Peyer's patch (tissue), 4 donors: Measurements from ENCODE around the gene CATSPERD.
A peak's percentile ranks its signal among the peaks of the same experiment; 100 is the strongest.

Experiments
- CTCF ChIP-seq, 6 experiments: fragments of 450-650 bp in 4 of 6; fragments of 200-600 bp in 2 of 6; sonication (generic) in 1 of 6; IDR thresholded peaks; one replicate each; pipeline ENCODE4 v1.5.1; 2017 to 2019; ENCODE audit warnings: antibody characterized with exemption in 6 of 6, mild to moderate bottlenecking in 3 of 6, moderate library complexity in 1 of 6
- POLR2A ChIP-seq, 2 donors: fragments of 450-650 bp; IDR thresholded peaks; one replicate each; pipeline ENCODE4 v1.5.1; 2017; ENCODE audit warnings: antibody characterized with exemption in 2 of 2, mild to moderate bottlenecking in 2 of 2, moderate library complexity in 2 of 2

- TF ChIP-seq CTCF (IDR thresholded peaks at IDR 0.05): peak in 1 of 6 experiments; percentile 1
- TF ChIP-seq POLR2A (IDR thresholded peaks at IDR 0.05): peak; percentile 30 to 61
Measured at GRCh38 chr19:5680437-5681368, 39.7 kb upstream of the CATSPERD start, which contains the start of the genes HSD11B1L and MICOS13.
